ENCODE measurements around the gene KCNB1.
A peak's percentile ranks its signal among the peaks of the same experiment; 100 is the strongest.

KCNB1 gene

GRCh38 chr20:49320460-49320859 lies 162.0 kb downstream of the KCNB1 start:
- Histone ChIP-seq H3K4me3 (no peak overlapping the region), H3K27ac (no peak overlapping the region), H3K36me3 (no peaks in the 10 kb centered on the region), H3K9me3 (no peaks in the 10 kb centered on the region), H3K4me1 (peaks cover 0 to 19% (median 17%) of the 10 kb centered on the region in 4 donors), H3K27me3 (peaks cover 0 to 37% of the 10 kb centered on the region in 2 donors)
- no peak for DNase-seq
- TF ChIP-seq CTCF (IDR thresholded peaks at IDR 0.05) = peak in 1 of 2 experiments; percentile 27
- intact Hi-C loops (cut with DNase I; ENCODE audit: low total_unique reads) = no loop called here

- no peaks in the 10 kb centered on the region for H3K9me3 ChIP-seq
- no peak for DNase-seq
- peaks cover 0 to 37% of the 10 kb centered on the region in 2 donors for H3K27me3 ChIP-seq
- H3K27ac ChIP-seq = no peak overlapping the region
- H3K4me3 ChIP-seq = peak overlapping the region; percentile 27 to 36
- no peak for TF ChIP-seq CTCF (IDR thresholded peaks at IDR 0.05)
- no peaks in the 10 kb centered on the region for H3K36me3 ChIP-seq
- peaks cover 0 to 19% (median 17%) of the 10 kb centered on the region in 4 donors for H3K4me1 ChIP-seq
- intact Hi-C loops (cut with DNase I; ENCODE audit: low total_unique reads) = no loop called here
Observed at GRCh38 chr20:49319208-49319809, 163.2 kb downstream of the KCNB1 start.

DNA sequence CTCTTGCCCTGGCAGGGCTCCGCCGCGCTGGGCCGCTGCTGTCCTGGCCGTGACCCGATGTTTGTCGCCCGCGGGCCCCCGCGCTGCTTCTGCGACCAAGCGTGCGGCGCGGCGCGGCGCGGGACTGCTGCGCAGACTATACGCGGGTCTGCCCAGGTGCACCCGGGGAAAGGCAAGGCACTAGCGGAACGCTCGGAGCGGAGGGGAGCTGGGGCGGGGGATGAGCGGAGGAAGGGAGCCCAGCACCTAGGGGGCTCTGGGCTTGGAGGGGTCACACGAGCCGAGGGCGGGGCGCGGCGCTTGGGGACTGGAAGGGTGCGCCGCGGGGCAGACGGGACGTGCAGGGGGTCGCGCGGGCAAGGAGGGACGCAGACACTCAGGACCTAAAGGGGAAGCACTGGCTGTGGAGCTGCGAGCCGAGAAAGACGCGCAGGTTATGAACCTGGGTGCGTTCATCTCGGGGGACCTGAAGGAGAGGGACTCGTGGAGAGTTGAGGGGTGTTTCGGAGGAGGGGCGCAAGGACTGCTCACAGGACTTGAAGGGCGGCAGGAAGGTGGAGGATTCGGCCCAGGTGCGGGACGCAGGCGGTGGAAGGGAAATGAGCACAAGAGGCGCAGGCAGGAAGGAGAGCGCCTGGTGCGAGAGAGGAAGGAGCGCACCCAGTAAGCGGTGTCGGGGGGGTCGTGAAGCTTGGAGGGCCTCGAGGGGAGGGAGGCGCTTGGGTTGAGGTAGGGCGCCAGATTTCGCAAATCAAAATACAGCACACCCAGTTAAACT lies 163.8 kb downstream of the KCNB1 start:
- peak overlapping the region; percentile 27 to 36 for H3K4me3 ChIP-seq
- no peak for TF ChIP-seq CTCF (IDR thresholded peaks at IDR 0.05)
- no peaks in the 10 kb centered on the region for H3K9me3 ChIP-seq
- intact Hi-C loops (cut with DNase I; ENCODE audit: low total_unique reads) = no loop called here
- no peak overlapping the region for H3K27ac ChIP-seq
- H3K36me3 ChIP-seq = no peaks in the 10 kb centered on the region
- peaks cover 0 to 19% (median 17%) of the 10 kb centered on the region in 4 donors for H3K4me1 ChIP-seq
- DNase-seq = no peak
- H3K27me3 ChIP-seq = peaks cover 0 to 37% of the 10 kb centered on the region in 2 donors

DNA sequence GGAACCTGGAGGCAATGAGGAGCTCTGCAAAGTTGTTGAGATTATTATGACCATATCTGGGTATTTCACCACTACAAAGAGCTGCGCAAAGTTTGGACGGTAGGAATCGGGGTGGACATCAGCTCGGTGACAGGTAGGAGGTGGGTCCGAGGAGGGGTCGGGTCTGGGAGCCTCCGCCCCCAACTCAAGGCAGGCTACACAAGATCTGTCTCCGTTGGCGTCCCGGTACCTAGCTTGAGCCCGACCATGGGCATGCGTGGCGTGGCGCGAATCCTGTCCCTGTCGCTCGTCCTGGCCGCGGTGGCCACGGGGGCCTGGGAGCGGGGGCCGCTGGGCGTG lies 164.4 kb downstream of the KCNB1 start:
- H3K4me1 ChIP-seq = peaks cover 0 to 19% (median 17%) of the 10 kb centered on the region in 4 donors
- H3K27ac ChIP-seq = no peak overlapping the region
- no peaks in the 10 kb centered on the region for H3K9me3 ChIP-seq
- no peak for TF ChIP-seq CTCF (IDR thresholded peaks at IDR 0.05)
- H3K4me3 ChIP-seq = peak overlapping the region in 1 of 2 donors; percentile 36
- intact Hi-C loops (cut with DNase I; ENCODE audit: low total_unique reads) = no loop called here
- no peak for DNase-seq
- H3K27me3 ChIP-seq = peaks cover 0 to 37% of the 10 kb centered on the region in 2 donors
- H3K36me3 ChIP-seq = no peaks in the 10 kb centered on the region

- Histone ChIP-seq H3K9me3 (no peaks in the 10 kb centered on the region), H3K27me3 (peaks cover 0 to 35% of the 10 kb centered on the region in 2 donors), H3K36me3 (no peaks in the 10 kb centered on the region), H3K27ac (no peak overlapping the region), H3K4me3 (no peak overlapping the region), H3K4me1 (peaks cover 0 to 19% (median 17%) of the 10 kb centered on the region in 4 donors)
- TF ChIP-seq CTCF (IDR thresholded peaks at IDR 0.05) = no peak
- intact Hi-C loops (cut with DNase I; ENCODE audit: low total_unique reads) = no loop called here
- DNase-seq = no peak
Observed at GRCh38 chr20:49316704-49317103, 165.8 kb downstream of the KCNB1 start.

Data from tibial artery (tissue), 4 donors.